ENCODE results near the gene FLNB.

The FLNB gene

DNA sequence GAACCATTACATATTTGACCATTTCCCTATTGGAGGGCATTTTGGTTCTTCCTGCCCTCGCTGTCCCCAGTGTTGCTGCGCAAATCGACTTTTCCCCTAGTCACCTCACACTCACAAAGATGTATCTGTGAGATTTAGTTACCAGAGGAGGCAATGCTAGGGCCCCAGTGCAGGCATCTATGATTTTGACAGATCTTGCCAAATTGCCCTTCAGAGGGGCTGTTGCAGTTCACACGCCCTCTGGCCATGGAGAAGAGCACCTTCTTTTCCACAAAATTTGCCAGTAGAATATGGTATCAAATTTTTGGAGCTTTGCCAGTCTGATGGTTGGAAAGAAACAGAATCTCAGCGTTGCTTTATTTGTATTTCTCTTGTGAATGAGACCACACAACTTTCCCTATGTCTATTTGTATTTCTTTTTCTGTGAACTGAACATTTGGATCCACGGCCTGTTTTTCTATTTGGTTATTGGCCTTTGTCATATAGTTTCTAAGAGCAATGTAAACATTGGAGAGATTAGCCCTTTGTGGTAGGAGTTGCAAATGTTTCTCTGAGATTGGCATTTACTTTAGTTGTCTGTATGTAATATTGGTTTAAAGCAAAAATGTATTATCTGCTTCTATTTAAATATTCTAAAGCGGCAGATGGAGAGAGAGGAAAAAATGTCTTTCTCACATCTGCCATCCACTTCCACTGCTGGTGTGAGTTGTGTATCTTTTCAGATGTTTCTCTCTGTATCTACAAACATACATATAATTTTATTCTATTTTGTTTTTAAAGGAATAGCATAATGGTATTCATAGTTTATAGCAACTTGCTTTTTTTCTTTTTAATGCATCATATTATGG, 136.5 kb downstream of the FLNB start:
- H3K4me3 ChIP-seq (ENCODE audit: low read length in 2 of 2): no peak overlapping the region
- H3K9ac ChIP-seq (ENCODE audit: low read length in 2 of 2): no peak overlapping the region
- H3K9me3 ChIP-seq (ENCODE audit: control insufficient read depth in 2 of 2, low read length in 2 of 2): no peaks in the 10 kb centered on the region
- H3K4me1 ChIP-seq (ENCODE audit: control insufficient read depth, insufficient read depth, low read length): peaks cover 4% of the 10 kb centered on the region
- H3K36me3 ChIP-seq (ENCODE audit: control insufficient read depth in 2 of 2, insufficient read depth in 2 of 2, low read length in 2 of 2): peaks cover 66 to 74% of the 10 kb centered on the region in 2 donors
- H3K27me3 ChIP-seq (ENCODE audit: control insufficient read depth in 1 of 2, insufficient read depth in 2 of 2, low read length in 2 of 2): no peaks in the 10 kb centered on the region
- H3K27ac ChIP-seq (ENCODE audit: low read length): no peak overlapping the region

DNA sequence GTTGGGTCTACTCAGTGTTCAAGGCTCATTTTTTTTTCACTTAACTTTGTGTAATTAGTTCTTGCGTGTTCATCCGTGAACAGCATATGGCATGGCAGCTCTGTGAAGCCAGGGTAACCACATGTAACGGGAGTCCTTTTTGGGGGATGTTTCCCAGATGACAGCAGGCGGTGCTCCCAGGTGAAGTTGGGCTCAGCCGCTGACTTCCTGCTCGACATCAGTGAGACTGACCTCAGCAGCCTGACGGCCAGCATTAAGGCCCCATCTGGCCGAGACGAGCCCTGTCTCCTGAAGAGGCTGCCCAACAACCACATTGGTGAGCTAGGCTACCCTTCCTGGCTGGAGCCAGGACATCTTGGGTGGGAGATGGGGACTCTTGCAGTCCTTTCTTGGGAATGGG, 139.8 kb downstream of the FLNB start:
- Histone ChIP-seq H3K4me3 (ENCODE audit: low read length in 2 of 2) (no peak overlapping the region), H3K27ac (ENCODE audit: low read length) (no peak overlapping the region), H3K36me3 (ENCODE audit: control insufficient read depth in 2 of 2, insufficient read depth in 2 of 2, low read length in 2 of 2) (peaks cover 61 to 74% of the 10 kb centered on the region in 2 donors), H3K9ac (ENCODE audit: low read length in 2 of 2) (no peak overlapping the region), H3K4me1 (ENCODE audit: control insufficient read depth, insufficient read depth, low read length) (peaks cover 14% of the 10 kb centered on the region), H3K27me3 (ENCODE audit: control insufficient read depth in 1 of 2, insufficient read depth in 2 of 2, low read length in 2 of 2) (no peaks in the 10 kb centered on the region), H3K9me3 (ENCODE audit: control insufficient read depth in 2 of 2, low read length in 2 of 2) (no peaks in the 10 kb centered on the region)

DNA sequence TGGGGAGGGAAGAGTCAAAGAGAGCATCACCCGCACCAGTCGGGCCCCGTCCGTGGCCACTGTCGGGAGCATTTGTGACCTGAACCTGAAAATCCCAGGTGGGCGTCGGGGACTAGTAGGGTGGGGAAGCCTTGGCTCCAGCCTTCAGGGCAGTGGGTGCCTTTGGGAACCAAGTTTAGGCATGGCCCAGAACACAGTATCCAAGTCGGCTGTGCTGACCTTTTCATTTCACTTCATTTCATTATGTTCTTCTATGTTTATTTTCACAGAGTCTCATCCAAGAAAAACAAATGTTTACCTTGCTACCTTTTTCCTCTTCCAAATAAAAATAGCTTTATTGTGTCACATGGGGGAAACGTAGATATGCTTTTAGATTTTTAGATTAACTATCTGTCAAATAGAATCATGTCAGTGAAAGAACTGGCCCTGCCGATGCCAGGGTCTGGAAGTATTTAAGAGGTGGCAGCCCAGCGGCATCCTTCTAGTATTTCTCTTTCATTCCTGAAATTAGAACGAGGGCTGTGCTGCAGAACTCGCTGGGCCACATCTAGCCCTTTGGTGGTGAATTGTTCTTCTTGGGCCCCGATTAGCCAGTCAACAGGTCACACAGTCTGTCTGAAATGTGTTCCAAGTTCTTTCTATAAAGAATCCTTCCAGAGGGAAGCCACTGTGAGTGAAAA, 142.0 kb downstream of the FLNB start:
- no peak overlapping the region for H3K4me3 ChIP-seq (ENCODE audit: low read length in 2 of 2)
- no peak overlapping the region for H3K27ac ChIP-seq (ENCODE audit: low read length)
- H3K9me3 ChIP-seq (ENCODE audit: control insufficient read depth in 2 of 2, low read length in 2 of 2): no peaks in the 10 kb centered on the region
- no peak overlapping the region for H3K9ac ChIP-seq (ENCODE audit: low read length in 2 of 2)
- H3K27me3 ChIP-seq (ENCODE audit: control insufficient read depth in 1 of 2, insufficient read depth in 2 of 2, low read length in 2 of 2): no peaks in the 10 kb centered on the region
- peaks cover 10% of the 10 kb centered on the region for H3K4me1 ChIP-seq (ENCODE audit: control insufficient read depth, insufficient read depth, low read length)
- peaks cover 65 to 76% of the 10 kb centered on the region in 2 donors for H3K36me3 ChIP-seq (ENCODE audit: control insufficient read depth in 2 of 2, insufficient read depth in 2 of 2, low read length in 2 of 2)

DNA sequence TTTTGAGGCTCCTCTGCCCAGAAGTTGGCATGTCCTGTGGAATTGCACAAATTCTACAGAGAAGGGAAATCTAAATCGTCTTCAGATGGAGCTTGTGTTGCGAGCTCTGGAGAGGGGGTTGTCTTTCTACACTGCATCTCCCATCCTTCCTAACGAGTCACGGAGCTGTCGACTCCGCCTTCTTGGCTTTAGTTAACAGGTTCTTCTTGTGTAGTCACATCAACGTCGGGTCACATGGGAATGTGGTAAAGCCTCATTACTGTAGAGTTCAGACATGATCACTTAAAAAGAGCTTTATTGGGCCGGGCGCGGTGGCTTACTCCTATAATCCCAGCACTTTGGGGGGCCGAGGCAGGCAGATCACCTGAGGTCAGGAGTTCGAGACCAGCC, 142.6 kb downstream of the FLNB start:
- Histone ChIP-seq H3K4me3 (ENCODE audit: low read length in 2 of 2) (no peak overlapping the region), H3K36me3 (ENCODE audit: control insufficient read depth in 2 of 2, insufficient read depth in 2 of 2, low read length in 2 of 2) (peaks cover 62 to 74% of the 10 kb centered on the region in 2 donors)

DNA sequence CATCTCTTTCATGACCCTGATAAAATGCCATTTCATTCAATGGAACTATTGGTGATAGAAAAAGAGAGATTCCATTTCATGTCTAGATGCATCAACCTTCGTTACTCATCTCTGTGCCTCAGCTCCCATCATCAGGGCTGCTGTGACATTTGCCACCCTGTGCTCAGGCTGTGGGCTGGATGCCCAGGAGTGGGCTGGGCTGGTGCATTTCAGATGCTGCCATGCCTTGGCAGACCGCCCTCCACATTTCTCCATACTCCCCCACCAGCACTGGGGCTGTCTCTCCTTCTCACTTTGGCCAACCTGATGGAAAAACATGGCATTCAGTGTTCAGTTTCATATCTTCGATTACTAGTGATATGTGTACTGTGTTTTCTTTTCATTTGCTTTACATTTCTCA, 143.4 kb downstream of the FLNB start:
- no peak overlapping the region for H3K9ac ChIP-seq (ENCODE audit: low read length in 2 of 2)
- peak overlapping the region; percentile 11 for H3K27ac ChIP-seq (ENCODE audit: low read length)
- H3K4me3 ChIP-seq (ENCODE audit: low read length in 2 of 2): no peak overlapping the region
- H3K4me1 ChIP-seq (ENCODE audit: control insufficient read depth, insufficient read depth, low read length): peaks cover 10% of the 10 kb centered on the region
- no peaks in the 10 kb centered on the region for H3K9me3 ChIP-seq (ENCODE audit: control insufficient read depth in 2 of 2, low read length in 2 of 2)
- no peaks in the 10 kb centered on the region for H3K27me3 ChIP-seq (ENCODE audit: control insufficient read depth in 1 of 2, insufficient read depth in 2 of 2, low read length in 2 of 2)
- H3K36me3 ChIP-seq (ENCODE audit: control insufficient read depth in 2 of 2, insufficient read depth in 2 of 2, low read length in 2 of 2): peaks cover 60 to 72% of the 10 kb centered on the region in 2 donors

More for the DNA sequence above, 142.6 kb downstream of the FLNB start:
- H3K4me1 ChIP-seq (ENCODE audit: control insufficient read depth, insufficient read depth, low read length): peaks cover 10% of the 10 kb centered on the region
- no peak overlapping the region for H3K27ac ChIP-seq (ENCODE audit: low read length)
- no peaks in the 10 kb centered on the region for H3K9me3 ChIP-seq (ENCODE audit: control insufficient read depth in 2 of 2, low read length in 2 of 2)
- no peaks in the 10 kb centered on the region for H3K27me3 ChIP-seq (ENCODE audit: control insufficient read depth in 1 of 2, insufficient read depth in 2 of 2, low read length in 2 of 2)
- H3K9ac ChIP-seq (ENCODE audit: low read length in 2 of 2): no peak overlapping the region

DNA sequence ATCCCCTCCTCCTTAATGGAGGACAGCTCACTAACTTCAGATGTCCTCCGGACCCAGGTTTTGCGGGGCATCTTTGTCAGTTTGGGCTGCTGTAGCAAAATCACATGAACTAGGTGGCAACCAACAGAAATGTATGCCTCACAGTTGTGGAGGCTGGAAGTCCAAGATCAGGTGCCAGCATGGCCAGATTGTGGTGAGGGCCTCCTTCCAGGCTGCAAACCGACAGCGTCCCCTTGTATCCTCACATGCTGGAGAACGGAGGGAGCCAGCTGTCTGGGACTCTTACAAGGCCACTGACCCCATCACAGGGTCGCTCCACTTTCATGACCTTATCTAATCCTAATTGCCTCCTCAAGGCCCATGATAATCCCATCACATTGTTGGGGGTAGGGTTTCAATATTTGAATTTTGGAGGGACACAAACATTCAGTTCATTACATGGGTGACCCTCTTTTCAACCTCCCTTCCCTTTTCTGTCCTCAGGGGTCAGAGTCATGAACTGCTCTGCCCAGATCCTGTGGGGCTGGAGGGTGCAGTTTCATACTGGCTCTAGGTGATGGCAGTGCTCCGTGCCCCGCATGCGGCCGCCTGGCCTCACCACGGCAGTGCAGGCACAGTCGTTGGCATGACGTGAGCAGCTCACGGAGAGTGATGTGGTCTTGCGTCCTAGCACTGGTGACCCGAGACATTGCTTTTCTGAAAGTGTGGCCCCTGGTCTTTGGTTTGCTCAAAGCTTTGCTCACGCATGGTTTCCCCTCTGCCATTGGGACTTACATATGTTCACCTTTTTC, 144.2 kb downstream of the FLNB start:
- H3K27ac ChIP-seq (ENCODE audit: low read length): peak overlapping the region; percentile 11
- H3K4me1 ChIP-seq (ENCODE audit: control insufficient read depth, insufficient read depth, low read length): peaks cover 10% of the 10 kb centered on the region
- no peaks in the 10 kb centered on the region for H3K27me3 ChIP-seq (ENCODE audit: control insufficient read depth in 1 of 2, insufficient read depth in 2 of 2, low read length in 2 of 2)
- H3K36me3 ChIP-seq (ENCODE audit: control insufficient read depth in 2 of 2, insufficient read depth in 2 of 2, low read length in 2 of 2): peaks cover 58 to 66% of the 10 kb centered on the region in 2 donors
- H3K4me3 ChIP-seq (ENCODE audit: low read length in 2 of 2): no peak overlapping the region
- H3K9me3 ChIP-seq (ENCODE audit: control insufficient read depth in 2 of 2, low read length in 2 of 2): no peaks in the 10 kb centered on the region
- no peak overlapping the region for H3K9ac ChIP-seq (ENCODE audit: low read length in 2 of 2)

DNA sequence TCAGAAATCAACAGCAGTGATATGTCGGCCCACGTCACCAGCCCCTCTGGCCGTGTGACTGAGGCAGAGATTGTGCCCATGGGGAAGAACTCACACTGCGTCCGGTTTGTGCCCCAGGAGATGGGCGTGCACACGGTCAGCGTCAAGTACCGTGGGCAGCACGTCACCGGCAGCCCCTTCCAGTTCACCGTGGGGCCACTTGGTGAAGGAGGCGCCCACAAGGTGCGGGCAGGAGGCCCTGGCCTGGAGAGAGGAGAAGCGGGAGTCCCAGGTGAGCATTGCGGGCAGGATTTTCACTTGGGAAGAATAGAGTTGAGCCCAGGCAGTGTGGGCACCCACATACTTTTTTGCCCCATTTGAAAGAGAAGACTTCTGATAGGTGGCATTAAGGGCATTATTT, 145.1 kb downstream of the FLNB start:
- no peaks in the 10 kb centered on the region for H3K9me3 ChIP-seq (ENCODE audit: control insufficient read depth in 2 of 2, low read length in 2 of 2)
- no peaks in the 10 kb centered on the region for H3K27me3 ChIP-seq (ENCODE audit: control insufficient read depth in 1 of 2, insufficient read depth in 2 of 2, low read length in 2 of 2)
- H3K27ac ChIP-seq (ENCODE audit: low read length): no peak overlapping the region
- no peak overlapping the region for H3K4me3 ChIP-seq (ENCODE audit: low read length in 2 of 2)
- peaks cover 55 to 64% of the 10 kb centered on the region in 2 donors for H3K36me3 ChIP-seq (ENCODE audit: control insufficient read depth in 2 of 2, insufficient read depth in 2 of 2, low read length in 2 of 2)
- no peak overlapping the region for H3K9ac ChIP-seq (ENCODE audit: low read length in 2 of 2)
- peaks cover 10% of the 10 kb centered on the region for H3K4me1 ChIP-seq (ENCODE audit: control insufficient read depth, insufficient read depth, low read length)

DNA sequence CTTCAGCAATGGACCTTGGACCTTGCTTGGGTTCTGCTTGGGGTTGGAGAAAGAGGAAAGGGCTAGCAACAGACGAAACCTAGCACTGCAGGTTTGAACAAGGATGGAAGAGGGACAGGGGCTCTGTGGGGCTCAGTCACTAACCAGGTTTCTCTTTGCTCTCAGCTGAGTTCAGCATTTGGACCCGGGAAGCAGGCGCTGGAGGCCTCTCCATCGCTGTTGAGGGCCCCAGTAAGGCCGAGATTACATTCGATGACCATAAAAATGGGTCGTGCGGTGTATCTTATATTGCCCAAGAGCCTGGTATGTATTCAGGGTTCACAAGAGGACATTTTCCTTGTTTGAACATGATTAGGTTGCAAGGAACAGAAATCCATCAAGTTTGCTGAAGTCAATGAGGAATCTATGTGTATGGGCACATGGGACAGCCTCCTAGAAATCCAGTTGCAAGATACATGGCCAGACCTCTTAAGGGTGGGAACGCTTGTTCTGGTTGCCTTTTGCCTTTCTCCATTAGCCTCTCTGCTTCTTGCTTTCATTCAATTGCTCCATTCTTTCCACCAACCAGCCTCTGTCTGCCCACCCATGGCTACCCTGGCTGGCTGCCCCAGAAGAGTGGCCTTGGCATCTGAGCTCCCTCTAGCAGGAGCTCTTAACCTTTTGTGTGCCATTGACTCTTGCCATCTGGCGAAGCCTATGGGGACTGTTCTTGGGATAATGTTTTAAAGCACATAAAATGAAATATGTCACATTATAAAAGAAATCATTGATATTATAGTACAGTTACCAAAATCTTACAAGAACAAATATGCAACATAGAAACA, 146.6 kb downstream of the FLNB start:
- Histone ChIP-seq H3K9ac (ENCODE audit: low read length in 2 of 2) (no peak overlapping the region), H3K4me1 (ENCODE audit: control insufficient read depth, insufficient read depth, low read length) (peaks cover 15% of the 10 kb centered on the region), H3K4me3 (ENCODE audit: low read length in 2 of 2) (no peak overlapping the region), H3K9me3 (ENCODE audit: control insufficient read depth in 2 of 2, low read length in 2 of 2) (no peaks in the 10 kb centered on the region), H3K27me3 (ENCODE audit: control insufficient read depth in 1 of 2, insufficient read depth in 2 of 2, low read length in 2 of 2) (no peaks in the 10 kb centered on the region), H3K27ac (ENCODE audit: low read length) (no peak overlapping the region), H3K36me3 (ENCODE audit: control insufficient read depth in 2 of 2, insufficient read depth in 2 of 2, low read length in 2 of 2) (peaks cover 47 to 57% of the 10 kb centered on the region in 2 donors)

DNA sequence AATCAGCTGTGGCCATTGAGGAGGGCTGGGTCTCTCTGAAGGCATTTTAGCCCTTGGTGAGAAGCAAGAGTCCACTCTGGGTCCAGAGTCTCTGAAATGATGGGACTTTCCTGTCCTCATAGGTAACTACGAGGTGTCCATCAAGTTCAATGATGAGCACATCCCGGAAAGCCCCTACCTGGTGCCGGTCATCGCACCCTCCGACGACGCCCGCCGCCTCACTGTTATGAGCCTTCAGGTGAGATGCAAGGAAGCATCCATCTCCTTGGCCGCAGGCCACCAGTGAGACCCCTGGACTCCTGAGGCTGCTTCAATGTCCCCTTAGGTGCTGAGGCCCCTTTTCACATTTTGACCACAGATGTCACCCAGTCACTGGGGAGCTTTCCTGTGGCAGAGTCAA, 147.6 kb downstream of the FLNB start:
- Histone ChIP-seq H3K36me3 (ENCODE audit: control insufficient read depth in 2 of 2, insufficient read depth in 2 of 2, low read length in 2 of 2) (peaks cover 38 to 54% of the 10 kb centered on the region in 2 donors), H3K9ac (ENCODE audit: low read length in 2 of 2) (no peak overlapping the region), H3K9me3 (ENCODE audit: control insufficient read depth in 2 of 2, low read length in 2 of 2) (no peaks in the 10 kb centered on the region), H3K4me1 (ENCODE audit: control insufficient read depth, insufficient read depth, low read length) (peaks cover 15% of the 10 kb centered on the region), H3K27ac (ENCODE audit: low read length) (no peak overlapping the region), H3K4me3 (ENCODE audit: low read length in 2 of 2) (no peak overlapping the region), H3K27me3 (ENCODE audit: control insufficient read depth in 1 of 2, insufficient read depth in 2 of 2, low read length in 2 of 2) (no peaks in the 10 kb centered on the region)

DNA sequence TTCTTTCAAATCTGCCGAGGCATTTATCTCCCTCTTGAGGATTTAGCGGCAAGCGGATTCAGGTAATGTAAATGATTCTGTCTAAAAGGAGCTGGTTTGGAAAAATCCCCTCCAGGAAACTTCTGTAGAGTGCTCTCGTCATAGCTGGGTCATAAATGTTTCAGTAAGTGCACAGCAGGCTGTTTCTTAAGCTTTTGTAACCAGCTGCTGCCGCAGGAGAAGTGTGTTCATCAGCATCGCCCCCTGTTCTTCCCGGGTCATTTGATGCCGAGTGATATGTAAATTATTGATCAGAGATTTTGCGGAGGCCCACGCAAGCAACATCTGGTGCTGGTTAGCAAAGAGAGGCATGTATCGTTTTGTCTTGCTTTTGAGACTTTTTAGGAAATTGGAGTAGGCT, 149.5 kb downstream of the FLNB start:
- Histone ChIP-seq H3K4me1 (ENCODE audit: control insufficient read depth, insufficient read depth, low read length) (peaks cover 12% of the 10 kb centered on the region), H3K27ac (ENCODE audit: low read length) (no peak overlapping the region), H3K36me3 (ENCODE audit: control insufficient read depth in 2 of 2, insufficient read depth in 2 of 2, low read length in 2 of 2) (peaks cover 34 to 57% of the 10 kb centered on the region in 2 donors), H3K9me3 (ENCODE audit: control insufficient read depth in 2 of 2, low read length in 2 of 2) (no peaks in the 10 kb centered on the region), H3K27me3 (ENCODE audit: control insufficient read depth in 1 of 2, insufficient read depth in 2 of 2, low read length in 2 of 2) (no peaks in the 10 kb centered on the region), H3K9ac (ENCODE audit: low read length in 2 of 2) (no peak overlapping the region), H3K4me3 (ENCODE audit: low read length in 2 of 2) (no peak overlapping the region)

Measured in stomach smooth muscle (tissue), 2 donors.